ENCODE results near the gene CEMIP.

Gene CEMIP

GRCh38 chr15:80887148-80887547, 108.0 kb downstream of the CEMIP start:
- Histone ChIP-seq H2AFZ (ENCODE audit: low read length) (no peak overlapping the region), H3K4me2 (ENCODE audit: low read depth, low read length, poor library complexity, severe bottlenecking) (no peak overlapping the region), H3F3A (ENCODE audit: low read depth) (no peaks in the 10 kb centered on the region), H3K9ac (ENCODE audit: low read depth, low read length, poor library complexity, severe bottlenecking) (no peak overlapping the region), H3K36me3 (ENCODE audit: insufficient read depth, low read length) (no peaks in the 10 kb centered on the region), H3K9me2 (replicated peaks; ENCODE audit: low read depth, low read length) (no peaks in the 10 kb centered on the region), H4K20me1 (ENCODE audit: insufficient read depth, low read length, poor library complexity, severe bottlenecking) (no peaks in the 10 kb centered on the region), H3K79me2 (ENCODE audit: insufficient read depth, low read length) (no peaks in the 10 kb centered on the region), H3K9me3 (ENCODE audit: insufficient read depth, low read depth, low read length) (no peaks in the 10 kb centered on the region), H3K4me3 (ENCODE audit: low read length, poor library complexity, severe bottlenecking) (no peak overlapping the region), H3K27me3 (ENCODE audit: insufficient read depth, low read length, poor library complexity, severe bottlenecking) (peaks cover 29% of the 10 kb centered on the region), H3K4me1 (ENCODE audit: insufficient read depth, low read length, poor library complexity, severe bottlenecking) (no peaks in the 10 kb centered on the region)
- no peak for TF ChIP-seq CTCF (conservative IDR thresholded peaks at IDR 0.05; ENCODE audit: low read length)
- TF ChIP-seq EZH2phosphoT487 (IDR thresholded peaks at IDR 0.05; ENCODE audit: borderline replicate concordance): no peak

GRCh38 chr15:80888846-80889245, 109.7 kb downstream of the CEMIP start:
- Histone ChIP-seq H3K27me3 (ENCODE audit: insufficient read depth, low read length, poor library complexity, severe bottlenecking) (peaks cover 29% of the 10 kb centered on the region), H4K20me1 (ENCODE audit: insufficient read depth, low read length, poor library complexity, severe bottlenecking) (no peaks in the 10 kb centered on the region), H3K4me1 (ENCODE audit: insufficient read depth, low read length, poor library complexity, severe bottlenecking) (no peaks in the 10 kb centered on the region), H3K4me3 (ENCODE audit: low read length, poor library complexity, severe bottlenecking) (no peak overlapping the region), H3K9ac (ENCODE audit: low read depth, low read length, poor library complexity, severe bottlenecking) (no peak overlapping the region), H3K4me2 (ENCODE audit: low read depth, low read length, poor library complexity, severe bottlenecking) (no peak overlapping the region), H3F3A (ENCODE audit: low read depth) (no peaks in the 10 kb centered on the region), H3K9me3 (ENCODE audit: insufficient read depth, low read depth, low read length) (no peaks in the 10 kb centered on the region), H3K9me2 (replicated peaks; ENCODE audit: low read depth, low read length) (no peaks in the 10 kb centered on the region), H3K79me2 (ENCODE audit: insufficient read depth, low read length) (no peaks in the 10 kb centered on the region), H3K36me3 (ENCODE audit: insufficient read depth, low read length) (no peaks in the 10 kb centered on the region), H2AFZ (ENCODE audit: low read length) (no peak overlapping the region)
- TF ChIP-seq CTCF (conservative IDR thresholded peaks at IDR 0.05; ENCODE audit: low read length) (no peak), EZH2phosphoT487 (IDR thresholded peaks at IDR 0.05; ENCODE audit: borderline replicate concordance) (no peak)

GRCh38 chr15:80890341-80891005, 111.3 kb downstream of the CEMIP start:
- H3K9me2 ChIP-seq (replicated peaks; ENCODE audit: low read depth, low read length): no peaks in the 10 kb centered on the region
- TF ChIP-seq CTCF (conservative IDR thresholded peaks at IDR 0.05; ENCODE audit: low read length) (no peak), EZH2phosphoT487 (IDR thresholded peaks at IDR 0.05; ENCODE audit: borderline replicate concordance) (no peak)
- no peaks in the 10 kb centered on the region for H3F3A ChIP-seq (ENCODE audit: low read depth)
- no peaks in the 10 kb centered on the region for H4K20me1 ChIP-seq (ENCODE audit: insufficient read depth, low read length, poor library complexity, severe bottlenecking)
- no peaks in the 10 kb centered on the region for H3K79me2 ChIP-seq (ENCODE audit: insufficient read depth, low read length)
- H3K4me1 ChIP-seq (ENCODE audit: insufficient read depth, low read length, poor library complexity, severe bottlenecking): no peaks in the 10 kb centered on the region
- no peaks in the 10 kb centered on the region for H3K9me3 ChIP-seq (ENCODE audit: insufficient read depth, low read depth, low read length)
- H3K36me3 ChIP-seq (ENCODE audit: insufficient read depth, low read length): no peaks in the 10 kb centered on the region
- H2AFZ ChIP-seq (ENCODE audit: low read length): no peak overlapping the region
- peaks cover 29% of the 10 kb centered on the region for H3K27me3 ChIP-seq (ENCODE audit: insufficient read depth, low read length, poor library complexity, severe bottlenecking)
- H3K4me2 ChIP-seq (ENCODE audit: low read depth, low read length, poor library complexity, severe bottlenecking): no peak overlapping the region
- no peak overlapping the region for H3K9ac ChIP-seq (ENCODE audit: low read depth, low read length, poor library complexity, severe bottlenecking)
- no peak overlapping the region for H3K4me3 ChIP-seq (ENCODE audit: low read length, poor library complexity, severe bottlenecking)

Data from Loucy (cell line).